Smooth muscle cell (in vitro differentiated cells): Measurements from ENCODE around the gene GAL. TPM values are rescaled to one million over a fixed set of nuclear protein-coding genes. Genes with fewer than 3 reads are reported as not detected.

ENCODE experiments used
- DNase-seq: peaks from one replicate; lab custom pipeline; 2025; ENCODE audit not compliant: unreplicated experiment; lab: John Stamatoyannopoulos, UW
- H2AFZ ChIP-seq: fragments of 200-600 bp; sonication (generic); 2 replicates; pipeline ENCODE4 v1.6.0; 2016; ENCODE audit warnings: antibody characterized with exemption, low read depth, mild to moderate bottlenecking
- H3F3A ChIP-seq: fragments of 200-600 bp; sonication (generic); 2 replicates; pipeline ENCODE4 v1.6.0; 2017; ENCODE audit warnings: antibody characterized with exemption, low read depth
- H3K27ac ChIP-seq: fragments of 200-600 bp; sonication (generic); 2 replicates; pipeline ENCODE4 v1.5.1; 2016; ENCODE audit warnings: low read depth, mild to moderate bottlenecking
- H3K27me3 ChIP-seq: fragments of 200-600 bp; sonication (generic); 2 replicates; pipeline ENCODE4 v1.6.1; 2016; ENCODE audit warnings: low read depth, mild to moderate bottlenecking
- H3K36me3 ChIP-seq: fragments of 200-600 bp; sonication (generic); 2 replicates; pipeline ENCODE4 v1.5.1; 2016; ENCODE audit warnings: low read depth
- H3K4me1 ChIP-seq: fragments of 200-600 bp; sonication (generic); 2 replicates; pipeline ENCODE4 v1.5.1; 2016; ENCODE audit warnings: low read depth
- H3K4me2 ChIP-seq: fragments of 200-600 bp; sonication (generic); 2 replicates; pipeline ENCODE4 v1.6.0; 2016; ENCODE audit warnings: mild to moderate bottlenecking
- H3K4me3 ChIP-seq: fragments of 200-600 bp; sonication (generic); 2 replicates; pipeline ENCODE4 v1.5.1; 2016; ENCODE audit warnings: mild to moderate bottlenecking
- H3K79me2 ChIP-seq: fragments of 200-600 bp; sonication (generic); 2 replicates; pipeline ENCODE4 v1.6.0; 2016; ENCODE audit warnings: low read depth, mild to moderate bottlenecking
- H3K9ac ChIP-seq: fragments of 200-600 bp; sonication (generic); 2 replicates; pipeline ENCODE4 v1.6.0; 2016; ENCODE audit warnings: low read depth
- H3K9me3 ChIP-seq: fragments of 200-600 bp; sonication (generic); replicated peaks from 2 replicates; pipeline ENCODE4 v1.5.1; 2016; ENCODE audit warnings: low read depth
- H4K20me1 ChIP-seq: fragments of 200-600 bp; sonication (generic); 2 replicates; pipeline ENCODE4 v1.6.0; 2016; ENCODE audit warnings: low read depth
- CTCF ChIP-seq: fragments of 200-600 bp; sonication (generic); IDR thresholded peaks from 2 replicates; pipeline ENCODE4 v1.5.1; 2017; ENCODE audit warnings: borderline replicate concordance, mild to moderate bottlenecking, antibody characterized with exemption; ENCODE audit not compliant: insufficient read depth, poor library complexity, severe bottlenecking
- WGBS: methylation state at CpG from one replicate; pipeline ENCODE4 v1.1.7; 2016; ENCODE audit warnings: low lambda C conversion rate; 5-methylcytosine and 5-hydroxymethylcytosine counted together
- polyA plus RNA-seq: library from polyadenylated mRNA; unstranded; fragments of >200 nt; fragmentation: Nextera tagmentation; extraction: Ambion mirVana; gene quantifications from 2 replicates; pipeline ENCODE4 v1.2.1, GENCODE V29; 2016
- total RNA-seq: library from RNA; depleted of rRNA; stranded (reverse); fragments of >200 nt; gene quantifications from 2 replicates; pipeline ENCODE4 v1.2.3, GENCODE V29; 2014

The GAL gene
- total and polyA plus RNA-seq, 2 experiments from 2014 or later: 19.4 to 61.5 TPM

- Histone ChIP-seq H3K27ac (no peak overlapping the region), H3F3A (no peaks in the 10 kb centered on the region), H3K4me3 (no peak overlapping the region), H4K20me1 (no peaks in the 10 kb centered on the region), H3K9ac (no peak overlapping the region), H3K4me2 (no peak overlapping the region), H2AFZ (no peak overlapping the region), H3K4me1 (no peaks in the 10 kb centered on the region), H3K79me2 (no peaks in the 10 kb centered on the region), H3K36me3 (no peaks in the 10 kb centered on the region), H3K27me3 (no peaks in the 10 kb centered on the region), H3K9me3 (no peaks in the 10 kb centered on the region)
- 92% methylated on average over 6 of the region's 6 CpGs for WGBS
- no peak for DNase-seq
- TF ChIP-seq CTCF: no peak
Observed at GRCh38 chr11:68673306-68673945, 10.9 kb upstream of the GAL start.

- 92% methylated on average over 11 of the region's 11 CpGs for WGBS
- Histone ChIP-seq H3K9me3 (no peaks in the 10 kb centered on the region), H3K36me3 (no peaks in the 10 kb centered on the region)
Observed at GRCh38 chr11:68673991-68674390, 10.4 kb upstream of the GAL start.

GRCh38 chr11:68674461-68674860 lies 9.9 kb upstream of the GAL start:
- 98% methylated on average over 16 of the region's 16 CpGs for WGBS
- no peak for DNase-seq

More at GRCh38 chr11:68673991-68674390, 10.4 kb upstream of the GAL start:
- Histone ChIP-seq H3K79me2 (no peaks in the 10 kb centered on the region), H3K4me3 (no peak overlapping the region), H3F3A (no peaks in the 10 kb centered on the region), H4K20me1 (no peaks in the 10 kb centered on the region), H2AFZ (no peak overlapping the region), H3K27me3 (no peaks in the 10 kb centered on the region), H3K4me1 (no peaks in the 10 kb centered on the region), H3K27ac (no peak overlapping the region), H3K9ac (no peak overlapping the region), H3K4me2 (no peak overlapping the region)
- no peak for TF ChIP-seq CTCF
- no peak for DNase-seq

More at GRCh38 chr11:68674461-68674860, 9.9 kb upstream of the GAL start:
- Histone ChIP-seq H4K20me1 (no peaks in the 10 kb centered on the region), H3F3A (no peaks in the 10 kb centered on the region), H3K79me2 (no peaks in the 10 kb centered on the region), H3K27ac (no peak overlapping the region), H3K27me3 (no peaks in the 10 kb centered on the region), H3K9me3 (no peaks in the 10 kb centered on the region), H3K4me3 (no peak overlapping the region), H3K4me2 (no peak overlapping the region), H2AFZ (no peak overlapping the region), H3K9ac (no peak overlapping the region), H3K4me1 (no peaks in the 10 kb centered on the region), H3K36me3 (no peaks in the 10 kb centered on the region)
- TF ChIP-seq CTCF: no peak
